HCT116 (cell line): ENCODE measurements around the gene C9. TPM values are rescaled to one million over a fixed set of nuclear protein-coding genes. Genes with fewer than 3 reads are reported as not detected.

Experiments
- ATAC-seq: fragments of 200-7000 bp; cut with Tn5 transposase; 2 replicates; pipeline ENCODE4 v1.9.1; 2020; ENCODE audit warnings: mild to moderate bottlenecking, moderate library complexity
- BruUV-seq: library from RNA; stranded (reverse); fragments of 400-500 nt; replicated peaks from 2 replicates; lab custom pipeline; 2021; lab: Mats Ljungman, UMichigan
- CTCF ChIA-PET: fragments of 300-600 bp; sonication (Branson Sonifier 250); formaldehyde crosslinking; loops from one replicate; lab custom pipeline; 2021; ENCODE audit warnings: antibody characterized with exemption; lab: Charles Lee
- POLR2A ChIA-PET: fragments of 300-600, 350-600 bp; sonication (Branson Sonifier 250); formaldehyde crosslinking; loops from one replicate; lab custom pipeline; 2021; ENCODE audit warnings: antibody characterized with exemption; lab: Charles Lee
- RAD21 ChIA-PET, 2 experiments: fragments of 300-600 bp; sonication (Branson Sonifier 250); formaldehyde crosslinking; loops; one replicate each; lab custom pipeline; 2023; ENCODE audit warnings: low total read pairs in 2 of 2; ENCODE audit not compliant: uncharacterized antibody in 2 of 2, unreplicated experiment in 2 of 2, low non-redundant PET in 1 of 2; lab: Charles Lee
- DNase-seq: peaks from one replicate; pipeline ENCODE4 v3.0.0-alpha.2; 2010; ENCODE audit warnings: low read depth, low spot score
- H2AFZ ChIP-seq: fragments of 200-600 bp; shearing (Covaris generic), sonication (generic); 2 replicates; pipeline ENCODE4 v1.6.1; 2017; ENCODE audit warnings: low read depth, mixed run types, mixed read lengths, antibody characterized with exemption, low read length; ENCODE audit not compliant: poor library complexity, severe bottlenecking
- H3K27ac ChIP-seq: 2 replicates; pipeline ENCODE4 v1.5.1; 2012; ENCODE audit warnings: low read depth, low read length
- H3K27me3 ChIP-seq: fragments of 200-600 bp; sonication (generic); 2 replicates; pipeline ENCODE4 v1.6.1; 2016; ENCODE audit warnings: mixed run types, low read length, mixed read lengths; ENCODE audit not compliant: insufficient read depth
- H3K36me3 ChIP-seq, 2 experiments: fragments of 200-500 bp in 1 of 2; fragments of 200-600 bp in 1 of 2; sonication (Bioruptor generic) in 1 of 2; sonication (generic) in 1 of 2; 2 replicates each; pipeline versions ENCODE4 v1.5.1 to v1.6.1; 2014 to 2016; ENCODE audit warnings: low read length in 2 of 2, inconsistent platforms in 1 of 2, mixed read lengths in 1 of 2, mixed run types in 1 of 2; ENCODE audit not compliant: insufficient read depth in 2 of 2, control insufficient read depth in 1 of 2
- H3K4me1 ChIP-seq, 2 experiments: fragments of 200-600 bp in 1 of 2; sonication (generic) in 1 of 2; 2 replicates each; pipeline versions ENCODE4 v1.5.1 to v1.6.1; 2012 to 2017; ENCODE audit warnings: low read length in 2 of 2, inconsistent platforms in 1 of 2, mild to moderate bottlenecking in 1 of 2, mixed read lengths in 1 of 2, mixed run types in 1 of 2, moderate library complexity in 1 of 2; ENCODE audit not compliant: insufficient read depth in 2 of 2, control insufficient read depth in 1 of 2
- H3K4me2 ChIP-seq: fragments of 200-600 bp; sonication (generic); 2 replicates; pipeline ENCODE4 v1.6.1; 2017; ENCODE audit warnings: mixed run types, low read length, mixed read lengths
- H3K4me3 ChIP-seq, 2 experiments: fragments of 200-600 bp in 1 of 2; sonication (generic) in 1 of 2; replicated peaks in 1 of 2; 2 replicates each; pipeline ENCODE4 v1.5.1; 2011 to 2016; ENCODE audit warnings: low read length in 2 of 2, control low read depth in 1 of 2, low read depth in 1 of 2, mild to moderate bottlenecking in 1 of 2, mixed read lengths in 1 of 2, mixed run types in 1 of 2
- H3K79me2 ChIP-seq: fragments of 200-600 bp; sonication (generic); 2 replicates; pipeline ENCODE4 v1.6.1; 2017; ENCODE audit warnings: mild to moderate bottlenecking, mixed run types, low read length, moderate library complexity, mixed read lengths; ENCODE audit not compliant: insufficient read depth
- H3K9ac ChIP-seq: fragments of 200-600 bp; sonication (generic); 2 replicates; pipeline ENCODE4 v1.6.1; 2016; ENCODE audit warnings: low read length, mixed read lengths
- H3K9me2 ChIP-seq: fragments of 200-600 bp; sonication (generic), shearing (Covaris generic); 2 replicates; pipeline ENCODE4 v1.6.1; 2017; ENCODE audit warnings: mixed run types, mild to moderate bottlenecking, moderate library complexity; ENCODE audit not compliant: insufficient read depth
- H3K9me3 ChIP-seq, 2 experiments: fragments of 200-500 bp in 1 of 2; fragments of 200-600 bp in 1 of 2; sonication (Bioruptor generic) in 1 of 2; sonication (generic) in 1 of 2; 2 replicates each; pipeline ENCODE4 v1.6.1; 2014 to 2017; ENCODE audit warnings: low read length in 2 of 2, mixed read lengths in 2 of 2, inconsistent platforms in 1 of 2, low read depth in 1 of 2, mild to moderate bottlenecking in 1 of 2, mixed run types in 1 of 2, moderate library complexity in 1 of 2; ENCODE audit not compliant: control insufficient read depth in 1 of 2, insufficient read depth in 1 of 2
- H4K20me1 ChIP-seq: fragments of 200-600 bp; sonication (generic), shearing (Covaris generic); 2 replicates; pipeline ENCODE4 v1.6.1; 2017; ENCODE audit warnings: mixed run types, mild to moderate bottlenecking, moderate library complexity; ENCODE audit not compliant: insufficient read depth
- CEBPB ChIP-seq: IDR thresholded peaks from 2 replicates; pipeline ENCODE4 v1.6.1; 2012; ENCODE audit warnings: low read depth
- CTCF ChIP-seq, 3 experiments: fragments of 200-600 bp in 1 of 3; sonication (generic) in 1 of 3; IDR thresholded peaks in 2 of 3; conservative IDR thresholded peaks in 1 of 3; 2 replicates each; pipeline ENCODE4 v1.5.1; 2012 to 2017; ENCODE audit warnings: low read depth in 2 of 3, low read length in 2 of 3, antibody characterized with exemption in 1 of 3, borderline replicate concordance in 1 of 3, control low read depth in 1 of 3, mild to moderate bottlenecking in 1 of 3, mixed read lengths in 1 of 3, mixed run types in 1 of 3, moderate library complexity in 1 of 3; ENCODE audit not compliant: insufficient read depth in 1 of 3
- EZH2 ChIP-seq: fragments of 200-600 bp; sonication (generic); IDR thresholded peaks from 2 replicates; pipeline ENCODE4 v1.6.1; 2017; ENCODE audit warnings: antibody characterized with exemption, mixed run types
- FOSL1 ChIP-seq: IDR thresholded peaks from 2 replicates; pipeline ENCODE4 v1.6.1; 2012; ENCODE audit warnings: low read depth
- MAX ChIP-seq: IDR thresholded peaks from 2 replicates; pipeline ENCODE4 v1.6.1; 2012
- YY1 ChIP-seq: IDR thresholded peaks from 2 replicates; pipeline ENCODE4 v1.6.1; 2011; ENCODE audit warnings: low read length, low read depth, moderate library complexity, mild to moderate bottlenecking; ENCODE audit not compliant: insufficient replicate concordance; ENCODE audit errors: extremely low read depth
- ZFX ChIP-seq: fragments of 450-650 bp; IDR thresholded peaks from 2 replicates; pipeline ENCODE4 v1.6.1; 2017
- intact Hi-C: fragments of 100-400 bp; cut with micrococcal nuclease; formaldehyde crosslinking; loops from 2 replicates; pipeline ENCODE4 v1.10.0; 2022
- total RNA-seq: library from RNA; stranded (reverse); gene quantifications from one replicate; pipeline ENCODE4 v1.2.1, GENCODE V29; 2021; ENCODE audit not compliant: unreplicated experiment

The C9 gene
- total RNA-seq, 1 experiment from 2014 or later = 0.34 TPM

- Histone ChIP-seq H3K4me2 (no peak overlapping the region), H3K79me2 (no peaks in the 10 kb centered on the region), H4K20me1 (no peaks in the 10 kb centered on the region), H3K4me1 (peaks cover 0 to 7% of the 10 kb centered on the region in 2 experiments; a peak in 1 of 4 replicates), H3K4me3 (no peak overlapping the region), H3K27me3 (no peaks in the 10 kb centered on the region), H2AFZ (no peak overlapping the region), H3K9me2 (no peaks in the 10 kb centered on the region), H3K9me3 (no peaks in the 10 kb centered on the region), H3K27ac (no peak overlapping the region), H3K9ac (no peak overlapping the region), H3K36me3 (no peaks in the 10 kb centered on the region)
- CTCF ChIA-PET = interaction anchor here (1.1 kb wide), 1 partner anchor 21 kb away, joined by 4 read pairs; no protein-coding TSS in a partner anchor
- intact Hi-C loops = no loop called here
- POLR2A ChIA-PET = no interaction called here
- RAD21 ChIA-PET = interaction anchor here in 1 of 2 experiments (0.6 kb wide), 1 partner anchor 193 kb away, joined by 4 read pairs; no protein-coding TSS in a partner anchor
- no TSS peak for BruUV-seq
- TF ChIP-seq FOSL1 = no peak
- TF ChIP-seq YY1 = no peak
- no peak for TF ChIP-seq EZH2
- TF ChIP-seq MAX = no peak
- no peak for TF ChIP-seq ZFX
- no peak for TF ChIP-seq CTCF (IDR thresholded peaks at IDR 0.05 in 2 of 3, conservative IDR thresholded peaks at IDR 0.05 in 1 of 3; ENCODE audit: borderline replicate concordance in 1 of 3, insufficient read depth in 1 of 3, low read depth in 2 of 3, low read length in 2 of 3)
- no peak for TF ChIP-seq CEBPB
- no peak for DNase-seq
- no peak for ATAC-seq
Observed at GRCh38 chr5:39355324-39355723, 9.0 kb downstream of the C9 start.
